Activated T-helper 9 cell treated with anti-CD3 and anti-CD28 coated beads, Interleukin-2, amount 50 U/mL, for 16 hours (primary cell): ENCODE data around the gene C11orf42.

Experiments
- DNase-seq: peaks from one replicate; pipeline ENCODE4 v3.0.0-alpha.2; 2020; ENCODE audit warnings: low read depth

C11orf42 gene, protein sequence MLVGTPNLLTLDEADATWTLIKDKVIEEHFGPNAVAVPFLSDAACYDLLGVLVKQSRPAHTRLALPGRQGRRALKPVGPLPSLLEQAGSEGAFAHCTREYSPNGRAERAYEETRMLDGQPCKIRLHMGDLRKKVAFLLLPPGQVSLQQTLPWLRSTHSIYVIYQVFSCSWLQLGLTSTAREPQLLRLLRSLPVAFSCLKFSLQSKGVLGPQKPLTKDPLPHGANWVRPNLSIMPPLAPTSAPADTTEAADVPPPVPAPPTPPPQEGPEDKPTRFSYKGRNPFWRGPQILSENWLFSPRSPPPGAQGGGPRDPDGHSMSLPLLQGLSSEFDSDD

DNA sequence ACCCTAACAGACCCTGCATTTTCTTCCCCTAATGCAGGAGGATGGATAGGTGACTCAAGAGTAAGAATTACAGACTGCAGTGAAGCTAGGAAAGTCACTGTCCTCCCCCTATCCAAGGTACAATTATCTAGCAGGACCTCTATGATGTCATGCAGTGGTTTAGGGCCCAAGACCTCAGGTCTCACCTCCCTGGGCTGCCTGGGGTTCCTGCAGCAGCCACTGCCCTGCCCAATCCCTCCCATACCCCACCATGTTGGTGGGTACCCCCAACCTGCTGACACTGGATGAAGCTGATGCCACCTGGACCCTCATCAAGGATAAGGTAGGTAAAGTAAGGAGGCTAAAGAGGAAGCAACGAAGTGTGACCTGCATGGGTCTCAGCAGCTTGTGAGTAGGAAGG lies at the start of gene C11orf42:
Gene C11orf42, plus strand, starts transcription at position 192 of the 400 bp plus-strand sequence. Its CDS starts 59 bp downstream, at position 251.
- DNase-seq = no peak

DNA sequence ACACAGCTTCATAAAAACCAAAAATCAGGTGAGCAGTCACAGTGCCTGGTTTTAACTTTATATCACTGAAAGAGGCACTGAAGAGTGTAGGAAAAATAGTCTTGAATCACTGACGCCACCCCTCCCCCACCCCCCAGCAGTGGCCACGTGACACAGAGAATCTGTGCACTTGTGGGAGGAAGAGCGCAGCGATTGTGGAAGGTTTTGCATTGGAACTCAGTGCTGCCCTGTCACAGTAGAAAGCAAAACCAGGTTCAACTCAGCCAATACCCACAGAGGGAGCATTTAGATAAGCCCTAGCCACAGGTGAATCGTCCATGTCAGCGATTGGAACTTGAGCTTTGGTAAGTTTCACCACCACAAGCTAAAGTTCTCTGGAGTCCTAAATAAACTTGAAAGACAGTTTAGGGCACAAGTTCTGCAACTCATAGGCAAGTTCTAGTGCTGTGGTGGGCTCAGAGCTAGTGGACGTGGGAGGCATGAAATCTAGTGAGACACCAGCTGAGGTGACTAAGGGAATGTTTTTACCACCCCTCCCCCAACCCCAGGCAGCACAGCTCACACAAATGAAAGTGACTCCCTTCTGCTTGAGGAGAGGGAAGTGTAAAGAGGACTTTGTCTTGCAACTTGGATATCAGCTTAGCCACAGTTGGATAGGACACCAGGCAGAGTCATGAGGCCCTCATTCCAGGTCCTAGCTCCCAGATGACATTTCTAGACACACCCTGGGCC lies 48.6 kb upstream of the C11orf42 start:
- DNase-seq = no peak

- no peak for DNase-seq
These were observed 35.1 kb upstream of the C11orf42 start, which contains the start of gene OR52B2 for GRCh38 chr11:6170226-6170625. TSS of gene OR52B2 (minus strand) at chr11:6170326. CDS start at chr11:6170326, 0 bp downstream.

DNA sequence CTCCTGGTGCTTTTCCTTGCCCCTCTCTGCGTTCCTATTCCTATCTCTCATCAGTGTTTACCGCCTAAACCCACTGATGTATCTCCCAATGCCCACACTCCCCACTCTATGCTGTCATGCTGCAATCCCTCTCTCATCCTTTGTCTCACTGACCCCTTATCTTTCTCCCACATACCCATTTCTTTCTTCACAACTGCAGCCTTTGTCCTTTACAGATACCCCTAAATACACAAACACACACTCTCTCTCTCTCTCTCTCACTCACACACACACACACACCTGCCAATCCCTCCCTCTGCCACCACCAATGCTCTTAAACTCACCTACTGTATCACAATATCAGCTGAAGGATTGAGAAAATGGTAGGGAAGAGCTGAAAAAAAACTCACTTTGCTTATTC lies 29.9 kb upstream of the C11orf42 start:
- no peak for DNase-seq

DNA sequence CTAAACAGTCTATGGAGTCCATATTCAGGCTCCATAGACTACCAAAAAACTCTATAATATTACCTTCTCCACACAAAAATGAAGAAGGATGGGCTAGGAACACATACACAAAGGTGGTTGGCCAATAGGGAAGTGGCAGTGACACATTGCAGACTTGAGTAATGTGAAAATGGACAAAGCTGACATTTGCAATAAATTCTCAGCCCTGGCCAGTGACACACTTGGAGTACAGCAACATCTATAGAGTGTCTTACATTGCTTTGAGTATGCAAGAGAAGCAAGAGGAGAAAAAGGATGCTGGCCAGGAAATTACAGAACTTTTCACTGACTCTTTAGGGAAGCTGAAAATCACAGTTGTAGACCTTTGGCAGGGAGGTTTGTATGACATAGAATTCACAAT lies 13.6 kb upstream of the C11orf42 start:
- DNase-seq = no peak

DNA sequence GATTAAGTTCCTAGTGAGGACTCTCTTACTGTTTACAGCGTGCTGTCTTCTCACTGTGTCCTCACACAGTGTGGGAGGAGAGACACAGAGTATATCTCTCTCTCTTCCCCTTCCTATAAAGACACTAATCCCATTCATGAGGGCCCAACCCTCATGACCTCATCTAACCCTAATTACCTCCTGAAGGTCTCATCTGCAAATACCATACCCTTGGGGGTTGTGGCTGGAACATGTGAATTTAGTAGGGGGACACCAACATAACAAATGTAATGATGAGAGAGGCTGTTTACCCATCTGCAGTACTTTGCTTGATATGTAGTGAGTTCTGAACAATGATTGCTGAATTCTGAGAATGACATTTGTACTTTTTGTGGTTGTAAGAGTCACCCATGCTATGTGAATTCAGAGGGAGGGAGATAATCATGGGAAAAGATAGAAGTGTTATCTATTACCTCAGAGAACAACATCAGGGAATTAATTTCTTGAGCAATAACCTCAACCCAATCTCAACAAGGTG lies 11.2 kb upstream of the C11orf42 start:
- DNase-seq = no peak

DNA sequence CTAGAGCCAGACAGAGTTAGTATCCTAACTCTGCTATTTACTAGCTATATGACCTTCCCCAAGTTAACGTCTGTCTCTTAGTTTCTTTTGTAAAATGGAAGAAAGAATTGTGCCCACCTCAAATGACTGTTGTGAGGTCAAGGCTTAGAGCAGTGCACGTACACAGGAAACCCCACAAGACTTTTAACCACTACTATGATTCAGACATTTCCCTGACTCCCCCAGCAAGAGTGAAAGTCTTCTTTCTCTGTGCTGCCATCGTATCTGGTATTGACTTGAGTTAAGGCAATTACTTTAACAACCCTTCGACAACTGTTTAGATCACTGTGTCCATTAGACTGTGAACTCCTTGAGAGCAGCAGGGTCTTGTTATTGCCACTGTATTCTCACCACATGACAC lies 9.0 kb upstream of the C11orf42 start:
- no peak for DNase-seq

GRCh38 chr11:6197466-6198200 lies 7.7 kb upstream of the C11orf42 start:
- DNase-seq = no peak

DNA sequence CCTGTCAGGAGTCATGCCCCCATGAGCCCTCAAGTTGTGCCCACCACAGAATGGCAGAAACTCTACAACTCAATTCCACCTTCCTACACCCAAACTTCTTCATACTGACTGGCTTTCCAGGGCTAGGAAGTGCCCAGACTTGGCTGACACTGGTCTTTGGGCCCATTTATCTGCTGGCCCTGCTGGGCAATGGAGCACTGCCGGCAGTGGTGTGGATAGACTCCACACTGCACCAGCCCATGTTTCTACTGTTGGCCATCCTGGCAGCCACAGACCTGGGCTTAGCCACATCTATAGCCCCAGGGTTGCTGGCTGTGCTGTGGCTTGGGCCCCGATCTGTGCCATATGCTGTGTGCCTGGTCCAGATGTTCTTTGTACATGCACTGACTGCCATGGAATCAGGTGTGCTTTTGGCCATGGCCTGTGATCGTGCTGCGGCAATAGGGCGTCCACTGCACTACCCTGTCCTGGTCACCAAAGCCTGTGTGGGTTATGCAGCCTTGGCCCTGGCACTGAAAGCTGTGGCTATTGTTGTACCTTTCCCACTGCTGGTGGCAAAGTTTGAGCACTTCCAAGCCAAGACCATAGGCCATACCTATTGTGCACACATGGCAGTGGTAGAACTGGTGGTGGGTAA lies 6.1 kb upstream of the C11orf42 start, which contains the start of gene OR52W1:
Gene OR52W1, plus strand, starts transcription at position 51 of the 637 bp plus-strand sequence. Its CDS starts 0 bp downstream, at position 51.
- no peak for DNase-seq

GRCh38 chr11:6200975-6201374 lies 4.4 kb upstream of the C11orf42 start:
- DNase-seq = no peak

DNA sequence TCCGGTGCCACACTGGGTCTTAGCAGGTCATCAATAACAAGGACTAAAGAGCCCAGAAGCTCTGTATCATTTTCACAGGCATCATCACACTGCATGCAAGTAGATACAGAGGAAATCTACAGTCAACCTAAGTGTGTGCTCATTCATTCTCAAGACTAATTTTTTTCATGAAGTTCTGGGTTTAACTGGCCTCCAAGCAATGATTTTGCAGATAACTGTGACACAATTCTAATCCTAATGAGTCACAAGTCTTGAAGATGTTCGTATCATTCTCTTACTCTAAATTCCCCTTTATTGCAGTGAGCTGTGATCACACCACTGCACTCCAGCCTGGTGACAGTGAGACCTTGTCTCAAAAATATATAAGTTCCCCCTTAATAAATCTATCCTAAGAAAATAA lies 3.9 kb upstream of the C11orf42 start:
- no peak for DNase-seq

DNA sequence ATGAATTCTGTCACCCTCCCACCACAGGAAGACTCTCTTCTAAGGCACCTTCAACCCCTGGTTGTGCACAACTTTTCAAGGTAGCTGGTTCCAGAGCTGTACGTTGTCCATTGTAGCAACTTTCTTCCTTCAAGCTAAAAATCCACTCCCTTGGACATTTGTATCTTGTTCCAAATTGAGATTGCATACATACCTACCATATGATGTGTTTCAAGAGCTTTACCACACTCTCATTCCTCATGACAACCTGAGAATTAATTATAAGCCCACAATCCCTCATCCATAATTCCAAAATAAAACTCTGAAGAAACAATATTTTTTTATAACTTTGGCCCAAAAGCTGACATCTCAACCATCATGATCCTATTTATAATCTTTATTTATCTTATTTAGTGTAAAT lies 3.3 kb upstream of the C11orf42 start:
- DNase-seq = no peak

GRCh38 chr11:6203327-6203726 lies 2.0 kb upstream of the C11orf42 start:
- DNase-seq = no peak

DNA sequence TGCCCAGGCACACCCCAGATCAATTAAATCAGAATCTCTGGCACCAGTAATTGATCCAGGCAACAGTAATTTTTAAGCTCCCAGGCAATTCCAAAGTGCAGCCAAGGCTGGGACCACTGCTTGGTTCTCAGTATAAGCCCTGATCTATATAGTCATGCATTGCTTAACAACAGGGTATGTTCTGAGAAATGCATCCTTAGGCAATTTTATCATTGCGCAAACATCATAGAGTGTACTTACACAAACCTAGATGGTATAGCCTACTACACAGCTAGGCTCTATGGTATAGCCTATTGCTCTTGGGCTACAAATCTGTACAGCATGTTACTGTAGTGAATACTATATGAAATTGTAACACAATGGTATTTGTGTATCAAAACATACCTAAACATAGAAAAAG lies 651 bp upstream of the C11orf42 start:
- no peak for DNase-seq

DNA sequence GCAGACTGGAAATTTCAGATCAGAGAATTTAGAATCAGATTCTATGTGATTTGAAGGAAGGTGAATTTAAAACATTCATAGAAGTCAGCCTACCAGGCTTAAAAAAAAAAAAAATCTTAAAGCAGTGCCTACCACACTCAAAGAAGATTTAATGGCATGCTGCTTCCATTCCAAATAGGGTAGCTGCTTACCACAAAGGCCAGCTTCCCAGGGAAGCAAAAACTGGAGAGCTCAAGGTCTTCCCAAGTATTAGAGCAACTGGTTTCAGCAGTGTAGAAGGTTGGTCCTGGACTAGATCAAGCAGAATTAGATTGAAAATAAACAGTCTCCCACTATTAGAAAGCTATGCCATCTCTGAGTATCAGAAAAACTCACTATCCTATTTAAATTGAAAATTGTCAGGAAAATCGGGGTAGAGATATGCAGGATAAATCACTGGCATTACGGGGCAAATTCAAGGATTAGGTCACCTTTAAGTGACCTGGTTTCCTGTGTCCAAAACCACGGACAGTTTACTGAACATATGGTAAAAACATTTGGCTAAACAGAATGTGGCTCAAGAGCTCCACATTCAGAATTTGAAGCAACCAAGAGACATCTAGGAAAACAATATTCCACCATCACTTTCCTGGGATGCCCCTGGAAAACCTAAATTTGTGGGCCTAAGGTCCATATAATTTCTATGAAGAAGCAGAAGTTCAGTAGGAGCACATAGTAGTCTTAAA lies 1.3 kb downstream of the C11orf42 start:
- DNase-seq = no peak

DNA sequence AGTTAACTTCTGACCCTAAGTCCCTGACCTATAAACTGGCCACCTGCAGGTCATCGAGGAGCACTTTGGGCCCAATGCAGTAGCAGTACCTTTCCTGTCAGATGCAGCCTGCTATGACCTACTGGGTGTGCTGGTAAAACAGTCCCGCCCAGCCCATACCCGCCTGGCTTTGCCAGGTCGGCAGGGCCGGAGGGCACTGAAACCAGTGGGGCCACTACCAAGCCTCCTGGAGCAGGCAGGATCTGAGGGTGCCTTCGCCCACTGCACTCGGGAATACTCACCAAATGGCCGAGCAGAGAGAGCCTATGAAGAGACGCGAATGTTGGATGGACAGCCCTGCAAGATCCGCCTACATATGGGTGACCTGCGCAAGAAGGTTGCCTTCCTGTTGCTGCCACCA lies 4.4 kb downstream of the C11orf42 start:
- DNase-seq = no peak

DNA sequence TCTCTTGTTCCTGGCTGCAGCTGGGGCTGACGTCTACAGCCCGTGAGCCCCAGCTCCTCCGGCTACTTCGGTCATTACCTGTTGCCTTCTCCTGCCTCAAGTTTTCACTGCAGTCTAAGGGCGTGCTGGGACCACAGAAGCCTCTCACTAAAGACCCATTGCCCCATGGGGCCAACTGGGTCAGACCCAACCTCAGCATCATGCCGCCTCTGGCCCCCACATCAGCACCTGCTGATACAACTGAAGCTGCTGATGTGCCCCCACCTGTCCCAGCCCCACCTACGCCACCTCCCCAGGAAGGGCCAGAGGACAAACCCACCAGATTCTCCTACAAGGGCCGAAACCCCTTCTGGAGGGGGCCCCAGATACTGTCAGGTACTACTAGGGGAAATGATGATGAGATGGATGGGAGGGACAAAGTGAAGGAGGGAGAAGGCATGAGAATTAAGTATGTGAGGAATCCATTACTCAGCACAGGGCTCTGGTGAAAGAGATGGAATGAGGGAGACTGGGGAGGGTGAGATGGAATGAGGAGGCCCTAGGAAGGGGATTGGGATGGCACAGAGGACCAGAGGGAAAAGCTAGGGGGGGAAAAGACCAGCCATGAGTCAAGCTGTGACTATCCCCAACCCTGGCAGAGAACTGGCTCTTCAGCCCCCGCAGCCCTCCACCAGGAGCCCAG lies 5.1 kb downstream of the C11orf42 start:
- no peak for DNase-seq

- no peak for DNase-seq
These were observed 9.2 kb downstream of the C11orf42 start for GRCh38 chr11:6214530-6214929.

GRCh38 chr11:6216501-6216900 lies 11.1 kb downstream of the C11orf42 start:
- DNase-seq = no peak

DNA sequence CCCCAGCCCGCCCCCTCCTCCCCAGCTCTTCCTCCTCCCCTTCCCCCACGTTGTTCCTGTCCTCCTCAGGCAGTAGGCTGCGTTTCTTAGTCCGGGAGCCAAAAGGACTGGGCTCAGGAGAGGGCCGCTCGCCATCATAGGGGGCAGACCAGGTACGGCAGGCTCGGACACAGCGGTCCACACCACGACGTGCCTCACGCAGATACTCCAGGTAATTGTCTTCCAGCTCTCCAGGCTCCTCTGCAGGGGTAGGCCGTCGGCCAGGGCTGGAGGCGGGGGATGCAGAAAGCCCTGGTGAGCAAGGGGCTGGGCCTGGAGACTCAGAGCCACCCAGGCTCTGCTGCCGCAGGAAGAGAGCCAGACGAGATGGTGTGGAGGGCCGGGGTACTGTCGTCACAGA lies 12.4 kb downstream of the C11orf42 start:
- DNase-seq = no peak

GRCh38 chr11:6219359-6219758 lies 14.0 kb downstream of the C11orf42 start:
- DNase-seq = no peak
